H9 (cell line): Measurements from ENCODE around the gene GSTT2. TPM values are rescaled to one million over a fixed set of nuclear protein-coding genes. Genes with fewer than 3 reads are reported as not detected.
"Not testable (repeated sequence)": the region's sequence is repeated elsewhere in the genome, so short reads cannot be mapped to it uniquely, and the experiment has no call there.

Experiments used
- DNase-seq: peaks from one replicate; pipeline ENCODE4 v3.0.0-alpha.2; 2017
- H2AFZ ChIP-seq: one replicate; pipeline ENCODE4 v1.6.1; 2013; ENCODE audit warnings: mild to moderate bottlenecking, low read length, control low read depth, moderate library complexity
- H2AK5ac ChIP-seq: 2 replicates; pipeline ENCODE4 v1.6.1; 2013; ENCODE audit warnings: low read length, control low read depth, mixed read lengths; ENCODE audit not compliant: insufficient read length
- H2BK120ac ChIP-seq: one replicate; pipeline ENCODE4 v1.6.1; 2013; ENCODE audit warnings: low read depth, mild to moderate bottlenecking, low read length, control low read depth, inconsistent platforms; ENCODE audit not compliant: poor library complexity, severe bottlenecking
- H2BK12ac ChIP-seq: 2 replicates; pipeline ENCODE4 v1.6.1; 2013; ENCODE audit warnings: low read length, control low read depth, mixed read lengths, low read depth; ENCODE audit not compliant: insufficient read length
- H2BK15ac ChIP-seq: 2 replicates; pipeline ENCODE4 v1.6.1; 2013; ENCODE audit warnings: low read depth, low read length, control low read depth
- H2BK20ac ChIP-seq: one replicate; pipeline ENCODE4 v1.6.1; 2013; ENCODE audit warnings: low read depth, mild to moderate bottlenecking, low read length, control low read depth, inconsistent platforms; ENCODE audit not compliant: poor library complexity, severe bottlenecking
- H2BK5ac ChIP-seq: 2 replicates; pipeline ENCODE4 v1.6.1; 2013; ENCODE audit warnings: low read length, control low read depth, mixed read lengths; ENCODE audit not compliant: insufficient read length
- H3K14ac ChIP-seq: 2 replicates; pipeline ENCODE4 v1.6.1; 2013; ENCODE audit warnings: low read length, control low read depth; ENCODE audit not compliant: insufficient read depth
- H3K18ac ChIP-seq: 2 replicates; pipeline ENCODE4 v1.6.1; 2013; ENCODE audit warnings: low read depth, mild to moderate bottlenecking, mixed read lengths, low read length, control low read depth; ENCODE audit not compliant: insufficient read length
- H3K23ac ChIP-seq: 2 replicates; pipeline ENCODE4 v1.6.1; 2013; ENCODE audit warnings: low read length, control low read depth, mixed read lengths, low read depth; ENCODE audit not compliant: insufficient read length
- H3K23me2 ChIP-seq: 2 replicates; pipeline ENCODE4 v1.6.1; 2013; ENCODE audit warnings: low read depth, mild to moderate bottlenecking, mixed read lengths, low read length, control low read depth; ENCODE audit not compliant: insufficient read length, poor library complexity, severe bottlenecking
- H3K27ac ChIP-seq: 2 replicates; pipeline ENCODE4 v1.5.1; 2013; ENCODE audit warnings: low read length, control low read depth, mixed read lengths, low read depth; ENCODE audit not compliant: insufficient read length
- H3K27me3 ChIP-seq: 2 replicates; pipeline ENCODE4 v1.6.1; 2013; ENCODE audit warnings: low read length, control low read depth, inconsistent platforms; ENCODE audit not compliant: insufficient read depth
- H3K4ac ChIP-seq: 2 replicates; pipeline ENCODE4 v1.6.1; 2013; ENCODE audit warnings: low read depth, mild to moderate bottlenecking, control low read depth, inconsistent platforms, low read length, moderate library complexity
- H3K4me1 ChIP-seq: 2 replicates; pipeline ENCODE4 v1.6.1; 2013; ENCODE audit warnings: low read length, control low read depth, inconsistent platforms; ENCODE audit not compliant: insufficient read depth
- H3K4me2 ChIP-seq: 2 replicates; pipeline ENCODE4 v1.6.1; 2013; ENCODE audit warnings: low read length, control low read depth, mixed read lengths; ENCODE audit not compliant: insufficient read length, insufficient read depth
- H3K56ac ChIP-seq: 2 replicates; pipeline ENCODE4 v1.6.1; 2013; ENCODE audit warnings: low read depth, mild to moderate bottlenecking, mixed read lengths, low read length, control low read depth; ENCODE audit not compliant: insufficient read length
- H3K79me1 ChIP-seq: 2 replicates; pipeline ENCODE4 v1.6.1; 2013; ENCODE audit warnings: low read depth, mild to moderate bottlenecking, moderate library complexity, low read length, control low read depth, inconsistent platforms; ENCODE audit not compliant: insufficient read depth, poor library complexity, severe bottlenecking
- H3K79me2 ChIP-seq: 2 replicates; pipeline ENCODE4 v1.6.1; 2013; ENCODE audit warnings: low read length, control low read depth, inconsistent platforms; ENCODE audit not compliant: insufficient read depth
- H3K9ac ChIP-seq: 2 replicates; pipeline ENCODE4 v1.6.1; 2013; ENCODE audit warnings: low read length, control low read depth, mixed read lengths; ENCODE audit not compliant: insufficient read length; ENCODE audit errors: extremely low read depth
- H3K9me3 ChIP-seq: one replicate; pipeline ENCODE4 v1.6.1; 2013; ENCODE audit warnings: low read depth, low read length, inconsistent platforms; ENCODE audit not compliant: control insufficient read depth
- H3T11ph ChIP-seq: one replicate; pipeline ENCODE4 v1.6.1; 2013; ENCODE audit warnings: mild to moderate bottlenecking, low read length, control low read depth, inconsistent platforms
- H4K20me1 ChIP-seq: one replicate; pipeline ENCODE4 v1.6.1; 2013; ENCODE audit not compliant: control insufficient read depth, insufficient read length, insufficient read depth
- H4K5ac ChIP-seq: 2 replicates; pipeline ENCODE4 v1.6.1; 2013; ENCODE audit warnings: low read depth, mild to moderate bottlenecking, mixed read lengths, low read length, control low read depth; ENCODE audit not compliant: insufficient read length
- H4K8ac ChIP-seq: replicated peaks from 2 replicates; pipeline ENCODE4 v1.6.1; 2013; ENCODE audit warnings: low read length, control low read depth, mixed read lengths, low read depth; ENCODE audit not compliant: insufficient read length
- H4K91ac ChIP-seq: 2 replicates; pipeline ENCODE4 v1.6.1; 2013; ENCODE audit warnings: low read depth, mild to moderate bottlenecking, moderate library complexity, mixed read lengths, low read length, control low read depth; ENCODE audit not compliant: insufficient read length
- H3K27ac Mint-ChIP-seq, 3 experiments: 2 replicates in 2 of 3; 3 replicates in 1 of 3; pipeline ENCODE4 v1.8.0; 2020 to 2021; ENCODE audit warnings: mixed read lengths in 3 of 3, mild to moderate bottlenecking in 1 of 3, moderate library complexity in 1 of 3
- H3K27me3 Mint-ChIP-seq: 2 replicates; pipeline ENCODE4 v1.8.0; 2021; ENCODE audit warnings: low read depth, mild to moderate bottlenecking, moderate library complexity, mixed read lengths
- H3K36me3 Mint-ChIP-seq, 3 experiments: 2 replicates in 2 of 3; 3 replicates in 1 of 3; pipeline ENCODE4 v1.8.0; 2020 to 2021; ENCODE audit warnings: low read depth in 3 of 3, mixed read lengths in 3 of 3; ENCODE audit not compliant: insufficient read depth in 1 of 3
- H3K4me1 Mint-ChIP-seq, 2 experiments: 2 replicates each; pipeline ENCODE4 v1.8.0; 2020; ENCODE audit warnings: mixed read lengths in 2 of 2
- H3K4me3 Mint-ChIP-seq, 2 experiments: 2 replicates in 1 of 2; 3 replicates in 1 of 2; pipeline ENCODE4 v1.8.0; 2020 to 2021; ENCODE audit warnings: mild to moderate bottlenecking in 2 of 2, mixed read lengths in 2 of 2, moderate library complexity in 1 of 2
- H3K9me3 Mint-ChIP-seq, 2 experiments: 2 replicates in 1 of 2; 3 replicates in 1 of 2; pipeline ENCODE4 v1.8.0; 2020; ENCODE audit warnings: mild to moderate bottlenecking in 2 of 2, mixed read lengths in 2 of 2, moderate library complexity in 1 of 2
- CTCF ChIP-seq: fragments of 200-600 bp; sonication (generic); conservative IDR thresholded peaks from 3 replicates; pipeline ENCODE4 v1.8.0; 2021; ENCODE audit warnings: antibody characterized with exemption, mild to moderate bottlenecking
- WGBS: extraction: QIAGEN DNeasy Blood & Tissue Kit; methylation state at CpG from one replicate; pipeline ENCODE4 v1.1.7; 2013; ENCODE audit warnings: missing lambda C conversion rate, low lambda C conversion rate, mixed read lengths; ENCODE audit not compliant: insufficient read length; ENCODE audit errors: extremely low coverage; 5-methylcytosine and 5-hydroxymethylcytosine counted together
- total RNA-seq: library from RNA; stranded (reverse); gene quantifications from 2 replicates; pipeline ENCODE4 v1.2.1, GENCODE V29; 2021

The GSTT2 gene
- total RNA-seq, 1 experiment from 2014 or later, result 0.22 TPM

- Histone ChIP-seq H3K56ac (no peak overlapping the region), H3K18ac (no peak overlapping the region), H4K20me1 (no peaks in the 10 kb centered on the region), H3K79me1 (no peaks in the 10 kb centered on the region), H2BK12ac (no peak overlapping the region), H3K14ac (no peak overlapping the region), H4K8ac (no peak overlapping the region), H3K9me3 (no peaks in the 10 kb centered on the region), H4K5ac (no peak overlapping the region), H3K4me2 (no peak overlapping the region), H3K23ac (no peak overlapping the region), H2BK5ac (no peak overlapping the region), H3K23me2 (no peaks in the 10 kb centered on the region), H3K9ac (no peak overlapping the region), H2BK120ac (no peak overlapping the region), H2BK15ac (no peak overlapping the region), H3T11ph (no peak overlapping the region), H3K27me3 (no peaks in the 10 kb centered on the region), H2AFZ (no peak overlapping the region), H3K79me2 (no peaks in the 10 kb centered on the region), H4K91ac (no peak overlapping the region), H3K4me1 (no peaks in the 10 kb centered on the region), H2BK20ac (no peak overlapping the region), H3K27ac (no peak overlapping the region), H2AK5ac (no peak overlapping the region), H3K4ac (no peak overlapping the region)
- no peaks in the 10 kb centered on the region for H3K36me3 Mint-ChIP-seq
- no peaks in the 10 kb centered on the region for H3K27me3 Mint-ChIP-seq
- 0 out of 4 replicates have a peak, but pooled peaks cover 0 to 3% of the 10 kb centered on the region in 2 experiments for H3K4me1 Mint-ChIP-seq
- no peaks in the 10 kb centered on the region for H3K9me3 Mint-ChIP-seq
- no peak for TF ChIP-seq CTCF
- H3K4me3 Mint-ChIP-seq, result no peak overlapping the region
- WGBS, result no CpG with 5 or more reads among the region's 6 CpGs
- DNase-seq, result no peak
- H3K27ac Mint-ChIP-seq, result no peak overlapping the region
These were observed 4.5 kb downstream of the GSTT2 start for GRCh38 chr22:23984430-23984829.

- not testable (repeated sequence) for H3K9me3 ChIP-seq, H2BK15ac ChIP-seq, H2BK12ac ChIP-seq, H3K4me1 ChIP-seq, H3K23ac ChIP-seq, H2AK5ac ChIP-seq, H3K56ac ChIP-seq, H3K4me3 Mint-ChIP-seq, H3K18ac ChIP-seq, H3K36me3 Mint-ChIP-seq, H2BK5ac ChIP-seq, H3T11ph ChIP-seq, H3K4me2 ChIP-seq, H3K4ac ChIP-seq, H3K23me2 ChIP-seq, H3K14ac ChIP-seq, H3K4me1 Mint-ChIP-seq, H3K79me2 ChIP-seq, H2BK20ac ChIP-seq, H3K27me3 ChIP-seq, H3K9me3 Mint-ChIP-seq, H3K27ac ChIP-seq, H3K27ac Mint-ChIP-seq, H2AFZ ChIP-seq, H4K5ac ChIP-seq, H3K27me3 Mint-ChIP-seq, H3K79me1 ChIP-seq, H4K8ac ChIP-seq, H3K9ac ChIP-seq, DNase-seq, H2BK120ac ChIP-seq, H4K91ac ChIP-seq, H4K20me1 ChIP-seq
- no CpG with 5 or more reads among the region's 8 CpGs for WGBS
These were observed 6.2 kb downstream of the GSTT2 start for GRCh38 chr22:23986089-23986488.
